DMS 273 treated with DMSO at 0.1 percent for 48 hours (cell line): ENCODE measurements around the gene TMEM217.
"Not testable (repeated sequence)": the region's sequence is repeated elsewhere in the genome, so short reads cannot be mapped to it uniquely, and the experiment has no call there.

ENCODE experiments used
- DNase-seq: peaks from one replicate; lab custom pipeline; 2025; lab: John Stamatoyannopoulos, UW

TMEM217 gene

GRCh38 chr6:37180610-37181009, 77.3 kb downstream of the TMEM217 start:
- not testable (repeated sequence) for DNase-seq

GRCh38 chr6:37180075-37180474, 77.9 kb downstream of the TMEM217 start:
- DNase-seq, result no peak

GRCh38 chr6:37177935-37178517, 79.9 kb downstream of the TMEM217 start:
- DNase-seq, result no peak

GRCh38 chr6:37177077-37177934, 80.6 kb downstream of the TMEM217 start:
- no peak for DNase-seq

GRCh38 chr6:37176268-37177076, 81.5 kb downstream of the TMEM217 start:
- DNase-seq, result no peak

- DNase-seq, result no peak
These were observed 82.3 kb downstream of the TMEM217 start for GRCh38 chr6:37175332-37176267.

GRCh38 chr6:37174515-37175331, 83.2 kb downstream of the TMEM217 start:
- DNase-seq, result no peak

- no peak for DNase-seq
These were observed 83.8 kb downstream of the TMEM217 start for GRCh38 chr6:37174196-37174514.

- no peak for DNase-seq
These were observed 84.3 kb downstream of the TMEM217 start for GRCh38 chr6:37173493-37174195.

GRCh38 chr6:37172912-37173492, 84.9 kb downstream of the TMEM217 start:
- DNase-seq, result no peak

- peak; percentile 58 for DNase-seq
These were observed 85.8 kb downstream of the TMEM217 start for GRCh38 chr6:37171970-37172812.

- no peak for DNase-seq
These were observed 86.6 kb downstream of the TMEM217 start for GRCh38 chr6:37171201-37171969.

- DNase-seq, result no peak
These were observed 87.4 kb downstream of the TMEM217 start for GRCh38 chr6:37170273-37171200.

- peak; percentile 95 for DNase-seq
These were observed 88.3 kb downstream of the TMEM217 start, which contains the start of gene PIM1 for GRCh38 chr6:37169496-37170272. TSS of gene PIM1 (plus strand) at chr6:37170152. CDS start at chr6:37170576, 424 bp downstream.

GRCh38 chr6:37168811-37169495, 89.0 kb downstream of the TMEM217 start:
- DNase-seq, result peak; percentile 37
